ENCODE results near the gene PPFIA4.
"Not testable (repeated sequence)": the region's sequence is repeated elsewhere in the genome, so short reads cannot be mapped to it uniquely, and the experiment has no call there.

Gene PPFIA4

DNA sequence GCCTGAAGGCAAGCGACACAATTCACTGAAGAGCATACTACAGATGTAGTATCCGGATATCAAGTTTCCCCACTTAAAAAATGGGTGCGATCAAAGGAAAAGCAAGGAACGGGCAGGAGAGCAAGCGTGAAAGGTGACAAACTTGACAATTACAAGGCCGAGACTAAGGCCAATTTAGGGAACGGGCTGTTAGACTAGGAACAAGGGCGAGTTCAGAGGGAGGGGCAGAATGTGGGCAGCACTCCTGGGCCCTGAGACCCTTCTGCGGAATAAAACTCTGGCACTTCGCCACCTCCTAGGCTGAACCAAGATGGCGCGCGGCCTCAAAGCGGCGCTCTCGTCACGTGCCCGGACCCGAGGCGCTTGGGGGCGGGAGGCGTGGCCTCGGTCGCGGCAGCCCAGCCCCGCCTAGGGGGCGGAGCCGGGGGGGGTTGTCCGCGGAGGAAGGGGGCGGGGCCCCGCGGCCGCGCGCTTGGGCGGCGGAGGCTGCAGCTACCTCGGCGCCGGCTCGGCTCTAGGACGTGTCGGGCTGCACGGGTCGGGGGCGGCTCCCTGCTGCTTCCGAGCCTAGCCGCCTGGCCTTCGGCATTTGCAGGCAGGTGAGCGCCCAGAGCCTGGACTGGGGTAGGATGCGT, at the start of gene PPFIA4:
PPFIA4 (plus strand) TSS at position 461 of the 635 bp plus-strand sequence. CDS start 12,518 bp downstream, outside the sequence.
- peak; percentile 63 to 74 for DNase-seq (ENCODE audit: low read depth in 2 of 2)

DNA sequence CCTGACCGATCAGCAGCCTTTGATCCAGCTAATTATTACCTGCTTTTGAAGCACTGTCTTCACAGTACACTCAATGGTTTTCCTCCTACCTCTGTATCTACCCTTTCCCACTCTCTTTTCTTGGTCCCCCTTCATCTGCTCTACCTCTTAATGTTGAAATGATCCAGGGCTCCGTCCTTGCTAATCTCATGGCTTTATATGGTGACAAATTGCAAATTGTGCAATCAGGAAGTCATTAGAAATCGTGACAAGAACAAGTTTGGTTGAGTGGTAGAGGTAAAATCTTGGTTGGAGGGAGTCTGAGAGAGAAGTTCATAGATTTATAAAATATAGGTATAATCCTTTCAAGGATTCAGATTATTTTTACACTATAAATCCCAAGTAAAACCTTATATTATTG, 49.7 kb upstream of the PPFIA4 start:
- DNase-seq (ENCODE audit: low read depth in 2 of 2): no peak

DNA sequence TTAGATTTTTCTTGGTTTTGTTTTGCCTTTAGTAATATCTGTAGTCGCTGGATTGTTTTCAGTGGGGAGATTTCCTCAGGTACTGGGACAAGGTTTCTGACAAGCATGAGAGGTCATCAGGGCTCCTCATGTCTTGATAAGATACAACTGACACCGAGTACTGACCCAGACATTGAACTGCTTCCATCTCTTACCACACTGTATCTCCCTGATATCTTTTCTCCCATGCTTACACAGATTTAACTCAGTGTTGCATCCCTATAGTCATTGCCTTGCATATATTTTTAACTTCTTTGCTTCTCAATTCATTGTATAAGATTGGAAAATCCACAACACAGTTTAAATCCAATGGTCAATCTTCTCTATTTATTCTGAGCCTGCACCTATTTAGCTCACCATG, 46.8 kb upstream of the PPFIA4 start:
- DNase-seq (ENCODE audit: low read depth in 2 of 2): no peak

DNA sequence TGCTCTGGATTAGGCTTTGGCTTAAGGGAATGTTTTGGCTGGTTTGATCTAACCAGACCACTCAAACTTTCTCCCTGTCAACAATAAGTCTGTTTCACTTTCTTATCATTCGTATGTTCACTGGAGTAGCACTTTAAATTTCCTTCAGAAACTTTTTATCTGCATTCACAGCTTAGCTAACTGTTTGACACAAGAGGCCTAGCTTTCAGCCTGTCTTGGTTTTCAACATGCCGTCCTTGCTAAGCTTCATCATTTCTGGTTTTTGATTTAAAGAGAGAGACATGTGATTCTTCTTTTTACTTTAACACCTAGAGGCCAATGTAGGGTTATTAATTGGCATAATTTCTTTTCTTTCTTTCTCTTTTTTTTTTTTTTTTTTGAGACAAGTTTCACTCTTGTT, 44.4 kb upstream of the PPFIA4 start:
- DNase-seq (ENCODE audit: low read depth in 2 of 2): no peak

DNA sequence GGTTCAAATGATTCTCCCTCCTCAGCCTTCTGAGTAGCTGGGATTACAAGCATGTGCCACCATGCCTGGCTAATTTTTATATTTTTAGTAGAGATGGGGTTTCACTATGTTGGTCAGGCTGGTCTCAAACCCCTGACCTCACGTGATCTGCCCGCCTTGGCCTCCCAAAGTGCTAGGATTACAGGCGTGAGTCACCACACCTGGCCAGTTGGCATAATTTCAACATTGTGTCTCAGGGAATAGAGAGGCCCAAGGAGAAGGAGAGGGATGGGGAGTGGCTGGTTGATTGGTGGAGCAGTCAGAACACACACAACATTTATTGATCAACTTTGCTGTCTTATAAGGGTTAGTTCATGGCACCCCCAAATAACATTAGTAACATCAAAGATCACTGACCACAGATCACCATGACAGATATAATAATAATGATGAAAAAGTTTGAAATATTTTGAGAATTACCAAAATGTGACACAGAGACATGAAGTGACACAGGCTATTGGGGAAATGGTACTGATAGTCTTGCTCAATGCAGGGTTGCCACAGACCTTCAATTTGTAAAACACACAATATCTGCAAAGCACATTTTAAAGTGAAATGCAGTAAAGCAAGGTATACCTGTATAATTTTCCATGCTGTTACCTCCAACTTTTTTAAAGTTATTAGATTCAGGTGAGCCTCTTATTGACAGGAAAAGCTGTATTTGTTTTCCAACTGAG, 43.4 kb upstream of the PPFIA4 start:
- no peak for DNase-seq (ENCODE audit: low read depth in 2 of 2)

DNA sequence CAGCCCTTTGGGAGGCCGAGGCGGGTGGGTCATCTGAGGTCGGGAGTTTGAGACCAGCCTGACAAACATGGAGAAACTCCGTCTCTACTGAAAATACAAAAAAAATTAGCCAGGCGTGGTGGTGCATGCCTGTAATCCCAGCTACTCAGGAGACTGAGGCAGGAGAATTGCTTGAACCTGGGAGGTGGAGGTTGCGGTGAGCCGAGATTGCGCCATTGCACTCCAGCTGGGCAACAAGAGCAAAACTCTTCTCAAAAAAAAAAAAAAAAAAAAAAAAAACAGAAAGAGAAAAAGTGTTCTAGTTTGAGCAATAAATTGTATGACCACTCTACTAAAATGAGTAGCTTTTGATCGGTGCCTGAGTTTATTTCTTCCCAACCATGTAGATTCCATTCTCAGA, 40.2 kb upstream of the PPFIA4 start:
- DNase-seq (ENCODE audit: low read depth in 2 of 2): not testable (repeated sequence)

DNA sequence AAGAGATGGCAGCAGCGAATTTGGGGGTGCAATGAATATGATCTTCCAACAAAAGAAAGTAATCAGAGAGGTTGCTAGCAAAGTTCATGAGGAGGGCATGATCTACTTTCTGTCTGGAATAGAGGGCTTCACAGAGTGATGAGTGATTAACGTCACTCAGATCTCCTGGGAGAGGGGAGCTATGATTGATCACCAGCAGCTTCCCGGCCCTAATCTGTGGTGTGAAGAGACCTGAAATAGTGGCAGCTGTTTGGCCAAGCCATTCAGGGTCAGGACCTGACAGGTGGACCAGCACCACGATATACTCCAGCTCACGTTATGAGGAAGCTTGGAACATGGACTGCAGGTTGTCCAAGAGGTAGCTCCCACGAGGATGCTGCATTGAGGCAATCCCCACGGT, 39.0 kb upstream of the PPFIA4 start:
- DNase-seq (ENCODE audit: low read depth in 2 of 2): no peak

DNA sequence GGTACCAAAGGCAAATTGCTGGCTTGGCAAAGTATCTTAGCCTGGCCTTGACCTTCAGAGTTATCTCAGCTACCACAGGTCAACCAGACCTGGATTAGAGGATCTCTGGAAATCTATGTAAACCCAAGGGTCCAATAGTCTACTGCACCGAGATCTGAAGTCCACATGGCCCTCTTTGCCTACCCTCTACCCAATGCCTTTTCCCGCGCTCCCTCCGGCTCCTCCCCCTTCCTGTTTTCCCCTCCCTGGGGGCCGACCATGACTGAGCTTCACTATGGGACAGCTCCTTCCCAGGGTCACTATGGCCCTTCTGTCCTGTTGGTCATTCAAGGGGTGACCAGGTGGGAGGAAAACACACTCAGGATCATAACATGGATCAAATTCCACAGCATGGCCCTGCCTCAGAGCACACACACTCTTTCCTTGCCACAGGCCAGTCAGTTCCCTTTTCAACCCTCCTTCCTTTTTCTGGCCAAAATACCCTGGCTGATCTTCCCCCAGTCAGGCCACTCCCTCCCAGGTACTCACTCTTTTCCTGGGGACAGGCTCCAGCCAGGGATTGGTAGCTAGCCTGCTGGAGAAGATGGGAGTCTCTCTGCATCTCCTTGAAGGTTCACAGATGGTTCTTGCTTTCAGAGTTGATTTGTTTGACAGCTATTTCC, 38.2 kb upstream of the PPFIA4 start:
- no peak for DNase-seq (ENCODE audit: low read depth in 2 of 2)

DNA sequence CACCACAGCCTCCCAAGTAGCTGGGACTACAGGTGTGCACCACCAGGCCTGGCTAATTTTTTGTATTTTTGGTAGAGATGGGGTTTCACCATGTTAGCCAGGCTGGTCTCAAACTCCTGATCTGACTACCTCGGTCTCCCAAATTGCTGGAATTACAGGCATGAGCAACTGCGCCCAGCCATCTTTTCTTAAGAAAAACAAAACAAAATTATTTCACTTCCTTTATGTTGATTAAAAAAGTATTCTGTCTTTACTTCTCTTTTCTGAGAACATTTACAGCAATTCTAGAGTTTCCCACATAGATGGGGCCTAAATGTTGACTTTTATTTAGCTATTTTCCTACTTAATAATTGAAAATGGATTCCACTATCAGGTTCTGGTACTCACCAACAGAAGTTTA, 36.4 kb upstream of the PPFIA4 start:
- no peak for DNase-seq (ENCODE audit: low read depth in 2 of 2)

DNA sequence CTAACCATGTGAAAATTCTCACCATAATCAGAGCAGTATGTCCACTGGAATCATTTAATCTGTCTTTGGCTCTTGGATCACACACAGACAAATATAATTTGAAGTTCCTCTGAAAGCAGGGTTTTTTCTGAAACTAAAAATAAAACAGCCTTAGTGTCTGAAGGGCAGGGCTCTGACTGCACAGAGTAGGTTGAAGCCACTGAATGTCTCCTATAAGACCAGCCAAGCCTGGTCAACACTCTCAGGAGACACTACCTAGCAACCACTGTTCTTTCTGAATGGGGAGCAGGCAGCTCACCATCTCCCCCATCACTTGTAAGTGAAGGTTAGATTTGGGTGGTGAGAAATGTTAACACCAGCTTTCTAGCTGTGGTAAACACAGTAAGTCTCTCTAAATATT, 35.2 kb upstream of the PPFIA4 start:
- DNase-seq (ENCODE audit: low read depth in 2 of 2): no peak

DNA sequence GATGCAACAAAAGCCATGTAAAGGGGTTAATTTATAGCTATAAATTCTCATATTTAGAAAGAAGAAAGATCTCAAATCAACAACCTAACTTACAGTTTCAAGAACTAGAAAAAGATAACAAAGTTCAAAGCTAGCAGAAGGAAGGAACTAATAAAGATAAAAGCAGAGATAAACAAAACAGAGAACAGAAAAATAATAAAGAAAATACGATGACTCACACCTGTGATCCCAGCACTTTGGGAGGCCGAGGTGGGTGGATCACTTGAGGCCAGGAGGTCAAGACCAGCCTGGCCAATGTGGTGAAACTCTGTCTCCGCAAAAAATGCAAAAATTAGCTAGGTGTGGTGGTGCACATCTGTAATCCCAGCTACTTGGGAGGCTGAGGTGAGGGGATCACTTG, 31.5 kb upstream of the PPFIA4 start:
- no peak for DNase-seq (ENCODE audit: low read depth in 2 of 2)

DNA sequence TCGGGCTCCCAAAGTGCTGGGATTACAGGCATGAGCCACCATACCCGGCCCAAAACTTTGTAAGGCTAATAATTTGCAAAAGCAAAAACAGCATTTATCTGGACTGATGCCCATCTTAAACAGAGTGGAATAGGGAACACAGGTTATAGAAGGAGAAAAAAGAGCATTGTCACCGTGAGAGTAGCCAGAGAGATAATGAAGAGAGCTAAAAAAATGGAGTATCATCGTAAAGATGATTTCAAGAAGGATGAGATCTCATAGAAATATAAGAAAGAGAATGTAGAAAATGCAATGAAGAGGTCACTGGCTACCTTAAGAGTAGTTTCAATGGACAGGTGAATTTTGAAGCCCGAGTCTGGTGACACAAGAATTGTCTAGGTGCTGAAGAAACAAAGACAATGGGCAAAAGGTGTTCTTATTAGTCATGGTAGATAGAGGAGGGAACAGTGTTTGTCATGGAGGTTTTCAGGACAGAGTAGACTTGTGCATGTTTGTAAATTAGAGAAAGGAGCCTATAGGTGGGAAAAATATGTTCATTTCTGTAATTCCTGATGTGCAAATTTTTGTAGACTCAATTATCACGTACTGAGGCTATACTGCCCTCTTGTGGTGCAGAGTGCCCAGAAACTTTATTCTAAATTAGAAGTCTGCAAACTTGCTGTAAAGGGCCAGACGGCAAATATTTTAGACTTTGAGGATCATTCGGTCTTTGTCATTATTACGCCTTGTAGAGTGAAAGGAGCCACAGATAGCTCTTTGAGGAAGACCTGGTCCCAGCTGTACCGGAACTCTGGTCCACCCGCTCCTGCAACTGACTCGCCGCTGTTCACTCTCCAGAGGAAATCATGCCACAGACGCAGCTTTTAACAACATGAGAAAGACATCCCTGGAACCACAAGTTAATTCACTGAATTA, 27.2 kb upstream of the PPFIA4 start:
- peak; percentile 17 to 40 for DNase-seq (ENCODE audit: low read depth in 2 of 2)

DNA sequence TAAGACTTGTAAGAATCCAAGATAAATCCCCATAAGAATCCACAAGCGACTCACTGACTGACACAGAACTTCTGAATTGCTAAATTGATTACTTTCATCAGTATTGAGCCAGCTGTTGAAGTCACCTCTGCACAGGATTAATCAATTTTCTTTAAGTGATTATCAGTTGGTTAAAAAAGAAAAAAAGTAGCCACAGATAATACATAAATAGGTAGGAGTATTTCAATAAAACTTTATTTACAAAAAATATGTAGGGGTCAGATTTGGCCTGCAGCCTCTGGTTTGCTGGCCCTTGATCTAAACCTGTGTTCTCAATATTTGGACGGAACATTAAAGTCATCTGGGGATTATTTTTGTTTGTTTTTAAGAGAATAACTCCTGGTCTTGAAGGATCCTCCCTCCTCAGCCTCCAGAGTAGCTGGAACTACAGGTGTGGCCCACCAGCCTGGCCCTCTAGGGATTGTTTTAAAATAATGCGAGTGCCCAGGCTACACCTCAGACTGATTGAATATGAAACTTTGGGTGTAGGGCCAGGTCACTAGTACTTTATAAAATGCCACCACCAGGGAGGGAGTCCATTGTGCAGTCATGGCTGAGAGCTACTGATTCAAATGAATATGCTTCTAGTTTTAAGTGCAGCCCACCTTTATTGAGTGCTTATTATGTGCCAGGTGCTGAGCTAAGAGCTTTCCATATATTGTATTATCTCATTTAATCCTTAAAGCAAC, 25.9 kb upstream of the PPFIA4 start:
- DNase-seq (ENCODE audit: low read depth in 2 of 2): no peak

DNA sequence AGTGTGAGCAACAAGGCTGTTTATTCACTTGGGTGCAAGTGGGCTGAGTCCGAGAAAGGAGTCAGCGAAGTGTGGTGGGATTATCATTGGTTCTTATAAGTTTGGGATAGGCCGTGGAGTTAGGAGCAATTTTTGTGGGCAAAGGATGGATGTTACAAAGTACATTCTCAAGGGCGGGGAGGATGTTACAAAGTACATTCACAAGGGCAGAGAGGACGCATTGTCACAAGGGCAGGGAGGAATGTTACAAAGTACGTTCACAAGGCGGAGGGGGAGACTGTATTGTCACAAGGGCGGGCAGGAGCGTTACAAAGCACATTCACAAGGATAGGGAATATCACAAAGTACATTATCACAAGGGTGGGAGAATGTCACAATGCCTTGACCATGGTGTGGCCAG, 24.3 kb upstream of the PPFIA4 start:
- DNase-seq (ENCODE audit: low read depth in 2 of 2): no peak

DNA sequence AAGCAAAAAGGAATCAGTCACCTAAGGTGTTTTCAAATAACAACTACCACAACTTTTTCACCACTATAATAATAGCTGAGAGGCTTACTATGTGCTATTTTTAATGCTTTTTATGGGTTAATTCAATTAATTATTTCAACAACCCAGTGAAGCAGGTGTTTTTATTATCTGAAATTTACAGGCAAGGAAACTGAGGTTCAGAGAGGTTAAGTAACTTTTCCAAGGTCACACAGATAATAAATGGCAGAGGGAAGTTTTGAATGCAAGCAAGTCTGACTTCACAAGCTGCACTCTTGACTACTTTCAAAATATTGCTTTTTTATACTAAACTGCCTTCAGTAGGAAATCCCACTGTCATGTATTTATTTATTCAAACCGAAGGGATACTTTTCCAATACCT, 23.3 kb upstream of the PPFIA4 start:
- no peak for DNase-seq (ENCODE audit: low read depth in 2 of 2)

DNA sequence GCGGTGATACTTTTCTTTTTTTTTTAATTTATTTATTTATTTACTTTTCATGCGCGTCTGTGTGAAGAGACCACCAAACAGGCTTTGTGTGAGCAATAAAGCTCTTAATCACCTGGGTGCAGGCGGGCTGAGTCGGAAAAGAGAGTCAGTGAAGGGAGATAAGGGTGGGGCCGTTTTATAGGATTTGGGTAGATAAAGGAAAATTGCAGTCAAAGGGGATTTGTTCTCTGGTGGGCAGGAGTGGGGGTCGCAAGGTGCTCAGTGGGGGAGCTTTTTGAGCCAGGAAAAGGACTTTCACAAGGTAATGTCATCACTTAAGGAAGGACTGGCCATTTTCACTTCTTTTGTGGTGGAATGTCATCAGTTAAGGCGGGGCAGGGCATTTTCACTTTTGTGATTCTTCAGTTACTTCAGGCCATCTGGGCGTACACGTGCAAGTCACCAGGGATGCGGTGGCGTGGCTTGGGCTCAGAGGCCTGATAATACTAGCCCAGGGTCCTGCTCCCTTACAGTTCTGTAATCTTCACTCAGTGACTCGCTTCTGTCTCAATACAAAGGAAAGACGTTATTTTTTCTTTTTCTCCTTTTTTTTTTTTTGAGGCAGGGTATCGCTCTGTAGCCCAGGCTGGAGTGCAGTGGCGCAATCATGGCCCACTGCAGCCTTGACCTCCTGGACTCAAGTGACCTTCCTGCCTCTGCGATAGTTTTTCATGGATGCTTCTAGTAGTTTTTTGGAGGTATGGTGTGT, 20.7 kb upstream of the PPFIA4 start:
- DNase-seq (ENCODE audit: low read depth in 2 of 2): not testable (repeated sequence)

DNA sequence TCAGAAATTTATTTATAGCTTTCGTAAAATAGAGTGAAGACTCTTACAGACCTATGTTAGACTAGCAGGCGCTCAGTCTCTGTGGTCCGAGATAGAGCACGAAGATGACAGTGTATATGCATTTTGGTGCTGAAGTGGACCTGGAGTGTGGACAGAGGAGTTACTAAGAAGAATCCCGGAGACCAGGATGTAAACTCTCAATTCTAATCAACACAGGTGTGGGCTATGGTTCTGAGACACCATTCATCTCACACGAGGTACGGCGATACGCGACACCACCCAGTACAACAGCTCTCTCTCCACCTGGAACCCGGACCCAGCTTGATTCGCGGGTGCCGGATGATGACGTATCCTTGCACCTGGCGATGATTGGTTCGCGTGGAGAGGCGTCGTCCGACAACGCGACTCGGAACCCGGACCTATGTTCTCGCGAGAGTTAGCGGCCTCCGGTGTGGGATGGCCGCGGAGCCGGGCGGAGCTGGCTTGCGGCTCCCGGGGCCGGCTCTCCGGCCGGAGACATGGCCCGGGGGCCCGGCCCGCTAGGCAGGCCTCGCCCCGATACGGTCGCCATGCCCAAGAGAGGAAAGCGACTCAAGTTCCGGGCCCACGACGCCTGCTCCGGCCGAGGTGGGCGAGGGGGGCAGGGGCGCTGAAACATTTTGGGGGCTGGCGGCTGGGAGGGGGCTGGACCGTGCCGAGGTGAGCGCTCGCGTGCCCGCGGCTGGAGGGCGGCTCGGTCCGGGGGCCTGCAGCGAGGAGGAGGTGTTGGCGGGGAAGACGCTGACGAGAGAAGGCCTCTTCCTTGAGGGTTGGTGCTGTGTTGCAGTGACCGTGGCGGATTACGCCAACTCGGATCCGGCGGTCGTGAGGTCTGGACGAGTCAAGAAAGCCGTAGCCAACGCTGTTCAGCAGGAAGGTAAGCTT, 19.1 kb upstream of the PPFIA4 start, which contains the start of gene TMEM183A:
TMEM183A (plus strand) TSS at position 427 of the 924 bp plus-strand sequence; CDS start at position 519, 92 bp downstream.
- peak; percentile 85 to 87 for DNase-seq (ENCODE audit: low read depth in 2 of 2)

DNA sequence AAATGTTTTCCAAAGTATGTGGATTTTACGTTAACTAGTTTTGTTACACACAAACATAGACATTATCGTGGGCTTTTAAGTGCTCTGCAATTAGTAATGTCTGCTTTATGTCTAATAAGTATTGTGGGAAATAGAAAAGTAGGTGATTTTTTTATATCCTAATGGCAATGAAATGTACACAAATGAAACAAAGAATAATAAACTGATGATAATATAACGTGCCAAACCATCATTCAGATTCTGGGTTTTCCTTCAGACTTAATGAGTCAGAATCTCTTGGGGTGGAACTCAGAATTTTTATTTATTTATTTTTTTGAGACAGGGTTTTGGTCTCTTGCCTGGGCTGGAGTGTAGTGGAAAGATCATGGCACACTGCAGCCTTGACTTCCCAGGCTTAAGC, 17.1 kb upstream of the PPFIA4 start:
- no peak for DNase-seq (ENCODE audit: low read depth in 2 of 2)

DNA sequence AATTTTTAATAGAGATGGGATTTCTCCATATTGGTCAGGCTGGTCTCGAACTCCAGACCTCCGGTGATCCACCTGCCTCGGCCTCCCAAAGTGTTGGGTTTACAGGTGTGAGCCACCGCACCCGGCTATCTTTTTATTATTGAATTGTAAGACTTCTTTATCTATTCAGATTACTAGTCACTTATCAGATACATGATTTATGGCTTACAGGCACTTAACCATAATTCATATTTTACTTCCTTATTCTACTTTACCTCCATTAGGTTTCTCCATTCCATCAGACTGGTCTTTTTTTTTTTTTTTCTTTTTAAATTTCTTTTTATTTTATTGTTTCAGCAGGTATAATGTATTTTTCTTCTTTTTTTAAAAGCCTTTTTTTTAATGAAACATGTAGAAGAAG, 14.7 kb upstream of the PPFIA4 start:
- no peak for DNase-seq (ENCODE audit: low read depth in 2 of 2)

Measured in stimulated activated CD8-positive, alpha-beta memory T cell treated with anti-CD3 and anti-CD28 coated beads, Interleukin-7, amount 100 ng/mL, for 1 hour (primary cell).